GM12878 (cell line): ENCODE measurements around the gene DRD2. TPM values are rescaled to one million over a fixed set of nuclear protein-coding genes. Genes with fewer than 3 reads are reported as not detected.

Source experiments
- ATAC-seq: fragments of 200-7000 bp; cut with Tn5 transposase; 3 replicates; pipeline ENCODE4 v1.9.1; 2020; ENCODE audit warnings: mild to moderate bottlenecking, moderate library complexity
- BruUV-seq: library from RNA; stranded (reverse); fragments of 400-500 nt; replicated peaks from 2 replicates; lab custom pipeline; 2021; lab: Mats Ljungman, UMichigan
- CTCF ChIA-PET: fragments of 300-600 bp; sonication (Branson Sonifier 250); formaldehyde crosslinking; extraction: SDS; loops from one replicate; lab custom pipeline; 2021; ENCODE audit warnings: inconsistent platforms; lab: Yijun Ruan, JAX
- POLR2A ChIA-PET: fragments of 350-600 bp; formaldehyde crosslinking; extraction: SDS; loops from one replicate; lab custom pipeline; 2021; ENCODE audit warnings: inconsistent platforms; lab: Charles Lee
- RAD21 ChIA-PET: fragments of 300-600 bp; sonication (Branson Sonifier 250); formaldehyde crosslinking; loops from one replicate; lab custom pipeline; 2023; ENCODE audit warnings: antibody characterized with exemption; ENCODE audit not compliant: unreplicated experiment; lab: Charles Lee
- SMC1A ChIA-PET: fragments of 300-600 bp; sonication (Branson Sonifier 250); formaldehyde crosslinking; loops from one replicate; lab custom pipeline; 2023; ENCODE audit not compliant: unreplicated experiment, uncharacterized antibody; lab: Charles Lee
- DNase-seq: peaks from one replicate; pipeline ENCODE4 v3.0.0-alpha.2; 2011; ENCODE audit warnings: low read depth, low spot score
- FAIRE-seq: peaks from 3 replicates; lab custom pipeline; 2011; peaks lifted over from hg19 to GRCh38; lab: Jason Lieb, UNC
- H2AFZ ChIP-seq: 2 replicates; pipeline ENCODE4 v1.6.0; 2011; ENCODE audit warnings: low read depth, low read length, control low read depth; ENCODE audit not compliant: control insufficient read depth
- H3K27ac ChIP-seq: 2 replicates; pipeline ENCODE4 v1.5.1; 2011; ENCODE audit warnings: control low read depth; ENCODE audit not compliant: control insufficient read depth, insufficient read depth
- H3K27me3 ChIP-seq, 2 experiments: replicated peaks in 1 of 2; 2 replicates each; pipeline versions ENCODE4 v1.6.0 to v1.6.1; 2011; ENCODE audit warnings: low read length in 1 of 2; ENCODE audit not compliant: control insufficient read depth in 2 of 2, insufficient read depth in 2 of 2
- H3K36me3 ChIP-seq, 2 experiments: 2 replicates each; pipeline ENCODE4 v1.5.1; 2011; ENCODE audit warnings: low read length in 1 of 2; ENCODE audit not compliant: control insufficient read depth in 2 of 2, insufficient read depth in 2 of 2
- H3K4me1 ChIP-seq: 2 replicates; pipeline ENCODE4 v1.6.1; 2011; ENCODE audit warnings: mild to moderate bottlenecking, low read length, moderate library complexity, mixed read lengths; ENCODE audit not compliant: control insufficient read depth, insufficient read depth
- H3K4me2 ChIP-seq: 2 replicates; pipeline ENCODE4 v1.6.0; 2011; ENCODE audit warnings: control low read depth; ENCODE audit not compliant: control insufficient read depth, insufficient read depth
- H3K4me3 ChIP-seq: fragments of 200-600 bp; sonication (generic); 2 replicates; pipeline ENCODE4 v1.5.1; 2016
- H3K79me2 ChIP-seq: 2 replicates; pipeline ENCODE4 v1.6.0; 2011; ENCODE audit warnings: low read length; ENCODE audit not compliant: control insufficient read depth, insufficient read depth
- H3K9ac ChIP-seq: 2 replicates; pipeline ENCODE4 v1.8.0; 2011; ENCODE audit warnings: low read length, control low read depth, mixed read lengths; ENCODE audit not compliant: control insufficient read depth, insufficient read depth
- H3K9me3 ChIP-seq: replicated peaks from 3 replicates; pipeline ENCODE4 v1.5.1; 2011; ENCODE audit warnings: mild to moderate bottlenecking, low read length; ENCODE audit not compliant: control insufficient read depth, insufficient read depth
- H4K20me1 ChIP-seq: 2 replicates; pipeline ENCODE4 v1.6.0; 2011; ENCODE audit not compliant: control insufficient read depth, insufficient read depth
- CEBPB ChIP-seq, 2 experiments: fragments of 150-350 bp in 1 of 2; IDR thresholded peaks; 2 replicates each; pipeline ENCODE4 v1.6.1; 2012 to 2014; ENCODE audit warnings: low read depth in 2 of 2, low read length in 2 of 2, borderline replicate concordance in 1 of 2, inconsistent platforms in 1 of 2
- EGR1 ChIP-seq, 2 experiments: IDR thresholded peaks; 1 replicate in 1 of 2; 2 replicates in 1 of 2; pipeline ENCODE4 v1.6.1; 2011 to 2012; ENCODE audit warnings: low read depth in 2 of 2, low read length in 2 of 2, borderline replicate concordance in 1 of 2, mild to moderate bottlenecking in 1 of 2, moderate library complexity in 1 of 2
- ETV6 ChIP-seq, 2 experiments: fragments of 450-650 bp in 1 of 2; IDR thresholded peaks in 1 of 2; conservative IDR thresholded peaks in 1 of 2; 2 replicates each; pipeline ENCODE4 v1.6.1; 2014; ENCODE audit warnings: antibody characterized with exemption in 1 of 2, borderline replicate concordance in 1 of 2, low read depth in 1 of 2, mild to moderate bottlenecking in 1 of 2, moderate library complexity in 1 of 2
- HDGF ChIP-seq: fragments of 450-650 bp; IDR thresholded peaks from 2 replicates; pipeline ENCODE4 v1.6.1; 2016; ENCODE audit warnings: antibody characterized with exemption
- MEF2A ChIP-seq: IDR thresholded peaks from 2 replicates; pipeline ENCODE4 v1.6.1; 2011; ENCODE audit warnings: low read depth, mild to moderate bottlenecking, low read length, moderate library complexity; ENCODE audit not compliant: insufficient read depth
- MTA2 ChIP-seq: fragments of 450-650 bp; IDR thresholded peaks from 2 replicates; pipeline ENCODE4 v1.6.1; 2016; ENCODE audit warnings: low read depth, mild to moderate bottlenecking, moderate library complexity
- NFYA ChIP-seq: IDR thresholded peaks from 2 replicates; pipeline ENCODE4 v1.6.1; 2011; ENCODE audit warnings: low read depth, mild to moderate bottlenecking, low read length, improper control_type of control experiment, borderline replicate concordance
- POLR2AphosphoS2 ChIP-seq: IDR thresholded peaks from 2 replicates; pipeline ENCODE4 v1.6.1; 2011; ENCODE audit warnings: low read depth, mild to moderate bottlenecking, low read length, improper control_type of control experiment, moderate library complexity
- RUNX3 ChIP-seq: IDR thresholded peaks from 2 replicates; pipeline ENCODE4 v1.6.1; 2012; ENCODE audit warnings: low read length, inconsistent platforms
- SMAD1 ChIP-seq: fragments of 450-650 bp; IDR thresholded peaks from 2 replicates; pipeline ENCODE4 v1.6.1; 2018; ENCODE audit warnings: mild to moderate bottlenecking, low read depth; ENCODE audit not compliant: partially characterized antibody
- SMAD5 ChIP-seq: IDR thresholded peaks from 2 replicates; pipeline ENCODE4 v1.6.1; 2016; ENCODE audit warnings: antibody characterized with exemption, low read depth
- SPI1 ChIP-seq: IDR thresholded peaks from 2 replicates; pipeline ENCODE4 v1.6.1; 2011; ENCODE audit warnings: low read depth, mild to moderate bottlenecking, low read length, moderate library complexity, borderline replicate concordance; ENCODE audit not compliant: insufficient read depth
- TCF3 ChIP-seq: IDR thresholded peaks from 2 replicates; pipeline ENCODE4 v1.6.1; 2012; ENCODE audit warnings: low read depth, mild to moderate bottlenecking, low read length, borderline replicate concordance; ENCODE audit not compliant: insufficient read depth
- WGBS: methylation state at CpG from one replicate; pipeline ENCODE4 v1.1.6; 2016; ENCODE audit warnings: low lambda C conversion rate; ENCODE audit not compliant: insufficient replicate concordance, insufficient coverage; ENCODE audit errors: missing lambda C conversion rate; 5-methylcytosine and 5-hydroxymethylcytosine counted together
- in situ Hi-C: fragments of 300-500 bp; cut with MboI; formaldehyde crosslinking; loops from 9 replicates; pipeline ENCODE4 v1.14.3; 2018; ENCODE audit warnings: mixed read lengths
- intact Hi-C: fragments of 100-400 bp; cut with micrococcal nuclease; formaldehyde crosslinking; loops from one replicate; pipeline ENCODE4 v1.14.2; 2022; ENCODE audit not compliant: unreplicated experiment
- polyA plus RNA-seq, 11 experiments: library from polyadenylated mRNA; depleted of rRNA in 4 of 11; unstranded in 6 of 11; stranded (reverse) in 5 of 11; fragments of >200 nt; fragmentation: Nextera tagmentation in 4 of 11; fragmentation: Illumina TruSeq in 1 of 11; extraction: Ambion mirVana in 4 of 11; extraction: Trizol in 1 of 11; gene quantifications; 1 replicate in 1 of 11; 2 replicates in 10 of 11; pipeline versions ENCODE4 v1.2.1 to v1.2.3, GENCODE V29; 2011 to 2016; ENCODE audit warnings: inconsistent platforms in 2 of 11, missing spikeins in 2 of 11, low read depth in 1 of 11
- total RNA-seq, 4 experiments: library from RNA; depleted of rRNA in 3 of 4; stranded (reverse); fragments of >200 nt in 3 of 4; fragmentation: Illumina TruSeq in 1 of 4; extraction: Trizol in 1 of 4; gene quantifications; 2 replicates each; pipeline versions ENCODE4 v1.2.1 to v1.2.3, GENCODE V29; 2013 to 2021
- TF ChIP-seq, protein P1 (sequence below): IDR thresholded peaks from 2 replicates; pipeline ENCODE4 v1.6.1; 2011; ENCODE audit warnings: borderline replicate concordance, low read depth, mild to moderate bottlenecking, moderate library complexity, low read length; ENCODE audit not compliant: insufficient read depth, poor library complexity, severe bottlenecking
- TF ChIP-seq, protein P2 (sequence below): fragments of 450-650 bp; IDR thresholded peaks from 2 replicates; pipeline ENCODE4 v1.6.1; 2016; ENCODE audit warnings: mild to moderate bottlenecking
- TF ChIP-seq, protein P3 (sequence below): fragments of 450-650 bp; conservative IDR thresholded peaks from 2 replicates; pipeline ENCODE4 v1.6.1; 2017; ENCODE audit warnings: mild to moderate bottlenecking, moderate library complexity
- TF ChIP-seq, protein P4 (sequence below): IDR thresholded peaks from 2 replicates; pipeline ENCODE4 v1.6.1; 2012; ENCODE audit warnings: low read depth, low read length, improper control_type of control experiment
- TF ChIP-seq, protein P5 (sequence below): IDR thresholded peaks from 2 replicates; pipeline ENCODE4 v1.6.1; 2011; ENCODE audit warnings: low read depth, mild to moderate bottlenecking, low read length, moderate library complexity, borderline replicate concordance; ENCODE audit errors: extremely low read depth

The DRD2 gene
- total and polyA plus RNA-seq, 10 of the 15 experiments (the other 5 are each of a cell fraction or from before 2014, with no cell fraction given) = not detected

DNA sequence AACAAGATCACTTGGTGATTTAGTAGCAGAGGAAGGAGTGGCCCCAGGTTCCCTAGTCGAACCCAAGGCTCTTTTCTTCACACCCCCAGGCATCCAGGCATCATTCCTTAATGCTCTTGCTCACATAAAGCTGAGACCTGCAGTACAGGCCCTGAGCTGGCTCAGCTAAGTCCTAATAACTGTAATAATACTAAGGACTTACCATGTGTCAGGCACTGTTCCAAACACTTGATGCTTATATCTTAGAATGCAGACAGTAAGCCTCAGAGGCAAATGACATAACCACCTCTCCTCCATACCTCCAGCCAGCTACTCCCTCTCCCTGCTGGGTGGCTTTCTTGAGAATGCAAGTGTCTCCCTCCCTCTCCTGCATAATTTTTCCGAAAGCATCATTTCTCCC lies 54.4 kb downstream of the DRD2 start:
- ChIA-PET SMC1A (no interaction called here), POLR2A (no interaction called here), RAD21 (no interaction called here), CTCF (no interaction called here)
- no peaks in the 10 kb centered on the region; the same call in 1 of the 2 replicates for H3K4me1 ChIP-seq
- no peak overlapping the region for H3K4me2 ChIP-seq
- H3K79me2 ChIP-seq = no peaks in the 10 kb centered on the region
- H2AFZ ChIP-seq = no peak overlapping the region
- H3K9ac ChIP-seq = no peak overlapping the region
- no peak overlapping the region for H3K27ac ChIP-seq
- FAIRE-seq (no peak), DNase-seq (no peak), ATAC-seq (no peak)
- H3K9me3 ChIP-seq = no peaks in the 10 kb centered on the region
- intact Hi-C loops = no loop called here
- H3K27me3 ChIP-seq = no peaks in the 10 kb centered on the region; a peak in 1 of 4 replicates
- no peak overlapping the region for H3K4me3 ChIP-seq
- 0% methylated on average over 2 of the region's 2 CpGs for WGBS
- in situ Hi-C loops = no loop called here
- H4K20me1 ChIP-seq = no peaks in the 10 kb centered on the region
- no peaks in the 10 kb centered on the region for H3K36me3 ChIP-seq
- no TSS peak for BruUV-seq
- TF ChIP-seq HDGF (no peak), TCF3 (no peak), SMAD5 (no peak), SMAD1 (no peak), SPI1 (no peak), EGR1 (IDR thresholded peaks at IDR 0.05; ENCODE audit: borderline replicate concordance in 1 of 2, low read depth in 2 of 2, low read length in 2 of 2) (no peak), CEBPB (IDR thresholded peaks at IDR 0.05; ENCODE audit: borderline replicate concordance in 1 of 2, low read depth in 2 of 2, low read length in 2 of 2) (no peak), NFYA (no peak), ETV6 (conservative IDR thresholded peaks at IDR 0.05 in 1 of 2, IDR thresholded peaks at IDR 0.05 in 1 of 2; ENCODE audit: borderline replicate concordance in 1 of 2, low read depth in 1 of 2) (no peak), MTA2 (no peak), POLR2AphosphoS2 (no peak), MEF2A (no peak), RUNX3 (no peak)
- TF ChIP-seq, protein P1, sequence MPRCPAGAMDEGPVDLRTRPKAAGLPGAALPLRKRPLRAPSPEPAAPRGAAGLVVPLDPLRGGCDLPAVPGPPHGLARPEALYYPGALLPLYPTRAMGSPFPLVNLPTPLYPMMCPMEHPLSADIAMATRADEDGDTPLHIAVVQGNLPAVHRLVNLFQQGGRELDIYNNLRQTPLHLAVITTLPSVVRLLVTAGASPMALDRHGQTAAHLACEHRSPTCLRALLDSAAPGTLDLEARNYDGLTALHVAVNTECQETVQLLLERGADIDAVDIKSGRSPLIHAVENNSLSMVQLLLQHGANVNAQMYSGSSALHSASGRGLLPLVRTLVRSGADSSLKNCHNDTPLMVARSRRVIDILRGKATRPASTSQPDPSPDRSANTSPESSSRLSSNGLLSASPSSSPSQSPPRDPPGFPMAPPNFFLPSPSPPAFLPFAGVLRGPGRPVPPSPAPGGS = no peak
- TF ChIP-seq, protein P2, sequence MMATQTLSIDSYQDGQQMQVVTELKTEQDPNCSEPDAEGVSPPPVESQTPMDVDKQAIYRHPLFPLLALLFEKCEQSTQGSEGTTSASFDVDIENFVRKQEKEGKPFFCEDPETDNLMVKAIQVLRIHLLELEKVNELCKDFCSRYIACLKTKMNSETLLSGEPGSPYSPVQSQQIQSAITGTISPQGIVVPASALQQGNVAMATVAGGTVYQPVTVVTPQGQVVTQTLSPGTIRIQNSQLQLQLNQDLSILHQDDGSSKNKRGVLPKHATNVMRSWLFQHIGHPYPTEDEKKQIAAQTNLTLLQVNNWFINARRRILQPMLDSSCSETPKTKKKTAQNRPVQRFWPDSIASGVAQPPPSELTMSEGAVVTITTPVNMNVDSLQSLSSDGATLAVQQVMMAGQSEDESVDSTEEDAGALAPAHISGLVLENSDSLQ = no peak
- TF ChIP-seq, protein P3, sequence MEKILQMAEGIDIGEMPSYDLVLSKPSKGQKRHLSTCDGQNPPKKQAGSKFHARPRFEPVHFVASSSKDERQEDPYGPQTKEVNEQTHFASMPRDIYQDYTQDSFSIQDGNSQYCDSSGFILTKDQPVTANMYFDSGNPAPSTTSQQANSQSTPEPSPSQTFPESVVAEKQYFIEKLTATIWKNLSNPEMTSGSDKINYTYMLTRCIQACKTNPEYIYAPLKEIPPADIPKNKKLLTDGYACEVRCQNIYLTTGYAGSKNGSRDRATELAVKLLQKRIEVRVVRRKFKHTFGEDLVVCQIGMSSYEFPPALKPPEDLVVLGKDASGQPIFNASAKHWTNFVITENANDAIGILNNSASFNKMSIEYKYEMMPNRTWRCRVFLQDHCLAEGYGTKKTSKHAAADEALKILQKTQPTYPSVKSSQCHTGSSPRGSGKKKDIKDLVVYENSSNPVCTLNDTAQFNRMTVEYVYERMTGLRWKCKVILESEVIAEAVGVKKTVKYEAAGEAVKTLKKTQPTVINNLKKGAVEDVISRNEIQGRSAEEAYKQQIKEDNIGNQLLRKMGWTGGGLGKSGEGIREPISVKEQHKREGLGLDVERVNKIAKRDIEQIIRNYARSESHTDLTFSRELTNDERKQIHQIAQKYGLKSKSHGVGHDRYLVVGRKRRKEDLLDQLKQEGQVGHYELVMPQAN = no peak
- TF ChIP-seq, protein P4, sequence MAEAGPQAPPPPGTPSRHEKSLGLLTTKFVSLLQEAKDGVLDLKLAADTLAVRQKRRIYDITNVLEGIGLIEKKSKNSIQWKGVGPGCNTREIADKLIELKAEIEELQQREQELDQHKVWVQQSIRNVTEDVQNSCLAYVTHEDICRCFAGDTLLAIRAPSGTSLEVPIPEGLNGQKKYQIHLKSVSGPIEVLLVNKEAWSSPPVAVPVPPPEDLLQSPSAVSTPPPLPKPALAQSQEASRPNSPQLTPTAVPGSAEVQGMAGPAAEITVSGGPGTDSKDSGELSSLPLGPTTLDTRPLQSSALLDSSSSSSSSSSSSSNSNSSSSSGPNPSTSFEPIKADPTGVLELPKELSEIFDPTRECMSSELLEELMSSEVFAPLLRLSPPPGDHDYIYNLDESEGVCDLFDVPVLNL = no peak
- TF ChIP-seq, protein P5, sequence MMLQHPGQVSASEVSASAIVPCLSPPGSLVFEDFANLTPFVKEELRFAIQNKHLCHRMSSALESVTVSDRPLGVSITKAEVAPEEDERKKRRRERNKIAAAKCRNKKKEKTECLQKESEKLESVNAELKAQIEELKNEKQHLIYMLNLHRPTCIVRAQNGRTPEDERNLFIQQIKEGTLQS = no peak
